HepG2 (cell line): ENCODE results near the gene CEP19. TPM values are rescaled to one million over a fixed set of nuclear protein-coding genes. Genes with fewer than 3 reads are reported as not detected.

Experiments used
- ATF4 ChIP-seq, 2 experiments: fragments of 450-650 bp in 1 of 2; sonication (generic) in 1 of 2; formaldehyde crosslinking; IDR thresholded peaks; 2 replicates each; pipeline versions ENCODE4 v1.5.0 to v1.8.0; 2020 to 2022; ENCODE audit warnings: mild to moderate bottlenecking in 1 of 2, missing genetic modification reagents in 1 of 2
- CCDC6 ChIP-seq: sonication (generic); formaldehyde crosslinking; IDR thresholded peaks from 2 replicates; pipeline ENCODE4 v1.8.1; 2022; ENCODE audit warnings: mild to moderate bottlenecking, missing genetic modification reagents, moderate library complexity
- CENPBD1 ChIP-seq: sonication (generic); formaldehyde crosslinking; IDR thresholded peaks from 2 replicates; pipeline ENCODE4 v1.8.0; 2022; ENCODE audit warnings: missing genetic modification reagents, low read depth, mild to moderate bottlenecking, borderline replicate concordance
- ELF1 ChIP-seq: sonication (generic); formaldehyde crosslinking; IDR thresholded peaks from 2 replicates; pipeline ENCODE4 v1.4.0; 2020; ENCODE audit warnings: missing genetic modification reagents
- HMG20A ChIP-seq: IDR thresholded peaks from 2 replicates; pipeline ENCODE4 v1.6.1; 2016; ENCODE audit warnings: borderline replicate concordance
- KAT2B ChIP-seq: fragments of 150-350 bp; IDR thresholded peaks from 2 replicates; pipeline ENCODE4 v1.6.1; 2014; ENCODE audit warnings: low read depth, low read length, borderline replicate concordance
- KDM6A ChIP-seq: IDR thresholded peaks from 2 replicates; pipeline ENCODE4 v1.6.1; 2016; ENCODE audit warnings: low read depth
- LCORL ChIP-seq, 2 experiments: fragments of 450-650 bp in 1 of 2; sonication (generic) in 1 of 2; formaldehyde crosslinking in 1 of 2; IDR thresholded peaks; 2 replicates each; pipeline versions ENCODE4 v1.5.0 to v1.6.1; 2017 to 2020; ENCODE audit warnings: antibody characterized with exemption in 1 of 2, missing genetic modification reagents in 1 of 2
- RARA ChIP-seq: IDR thresholded peaks from 2 replicates; pipeline ENCODE4 v1.6.1; 2016; ENCODE audit warnings: missing genetic modification reagents, missing compliant biosample characterization
- SAFB2 ChIP-seq: sonication (generic); formaldehyde crosslinking; IDR thresholded peaks from 2 replicates; pipeline ENCODE4 v1.5.1; 2020; ENCODE audit warnings: missing genetic modification reagents, low read depth, mild to moderate bottlenecking, borderline replicate concordance
- SMYD3 ChIP-seq: sonication (generic); formaldehyde crosslinking; IDR thresholded peaks from 2 replicates; pipeline ENCODE4 v1.8.1; 2023; ENCODE audit warnings: mild to moderate bottlenecking, missing genetic modification reagents
- SP4 ChIP-seq: sonication (generic); formaldehyde crosslinking; IDR thresholded peaks from 2 replicates; pipeline ENCODE4 v1.8.1; 2023; ENCODE audit warnings: mild to moderate bottlenecking, missing genetic modification reagents
- SUZ12 ChIP-seq: fragments of 150-350 bp; IDR thresholded peaks from 2 replicates; pipeline ENCODE4 v1.6.1; 2014; ENCODE audit warnings: low read depth, low read length
- TFDP2 ChIP-seq: sonication (generic); formaldehyde crosslinking; IDR thresholded peaks from 2 replicates; pipeline ENCODE4 v1.4.0; 2020; ENCODE audit warnings: missing genetic modification reagents
- ZBTB2 ChIP-seq: sonication (generic); formaldehyde crosslinking; IDR thresholded peaks from 2 replicates; pipeline ENCODE4 v1.8.0; 2022; ENCODE audit warnings: low read depth, missing genetic modification reagents
- ZFP62 ChIP-seq: sonication (generic); formaldehyde crosslinking; IDR thresholded peaks from 2 replicates; pipeline ENCODE4 v1.4.0; 2020; ENCODE audit warnings: missing genetic modification reagents
- ZMYM3 ChIP-seq: sonication (generic); formaldehyde crosslinking; IDR thresholded peaks from 2 replicates; pipeline ENCODE4 v1.5.1; 2020; ENCODE audit warnings: mild to moderate bottlenecking, missing genetic modification reagents
- ZNF224 ChIP-seq: sonication (generic); formaldehyde crosslinking; IDR thresholded peaks from 2 replicates; pipeline ENCODE4 v1.5.0; 2020; ENCODE audit warnings: mild to moderate bottlenecking, missing genetic modification reagents
- ZNF557 ChIP-seq: sonication (generic); formaldehyde crosslinking; IDR thresholded peaks from 2 replicates; pipeline ENCODE4 v1.4.0; 2020; ENCODE audit warnings: missing genetic modification reagents
- ZNF75D ChIP-seq: sonication (generic); formaldehyde crosslinking; IDR thresholded peaks from 2 replicates; pipeline ENCODE4 v1.8.1; 2023; ENCODE audit warnings: missing genetic modification reagents, mild to moderate bottlenecking, borderline replicate concordance
- ZSCAN25 ChIP-seq: sonication (generic); formaldehyde crosslinking; IDR thresholded peaks from 2 replicates; pipeline ENCODE4 v1.8.0; 2022; ENCODE audit warnings: mild to moderate bottlenecking, missing genetic modification reagents
- polyA plus RNA-seq, 8 experiments: library from polyadenylated mRNA; depleted of rRNA in 3 of 8; stranded (reverse) in 7 of 8; unstranded in 1 of 8; fragments of >200 nt; fragmentation: Illumina TruSeq in 4 of 8; extraction: Trizol in 4 of 8; gene quantifications; 2 replicates each; pipeline versions ENCODE4 v1.2.1 to v1.2.3, GENCODE V29; 2011 to 2016; ENCODE audit warnings: low read depth in 4 of 8, missing spikeins in 1 of 8, mixed read lengths in 1 of 8; ENCODE audit not compliant: insufficient read depth in 1 of 8
- total RNA-seq, 5 experiments: library from RNA; depleted of rRNA; stranded (reverse); fragments of >200 nt; fragmentation: Illumina TruSeq; extraction: Trizol; gene quantifications; 2 replicates each; pipeline ENCODE4 v1.2.3, GENCODE V29; 2016; ENCODE audit warnings: low read depth in 1 of 5
- TF ChIP-seq, protein P1 (sequence below): sonication (generic); formaldehyde crosslinking; IDR thresholded peaks from 2 replicates; pipeline ENCODE4 v1.5.0; 2020; ENCODE audit warnings: missing genetic modification reagents
- TF ChIP-seq, protein P2 (sequence below): sonication (generic); formaldehyde crosslinking; IDR thresholded peaks from 2 replicates; pipeline ENCODE4 v1.5.0; 2020; ENCODE audit warnings: mild to moderate bottlenecking, missing genetic modification reagents

CEP19 gene
- total and polyA plus RNA-seq, 2 of the 13 experiments (the other 11 are each of a cell fraction or from before 2014, with no cell fraction given) = 0.48 to 1.2 TPM

GRCh38 chr3:196754091-196754981 is 42.3 kb upstream of the CEP19 start (continued):
- TF ChIP-seq ZBTB2 (CRISPR knock-in tag) = no peak; the same call in 1 of the 2 replicates
- TF ChIP-seq ZNF557 (CRISPR knock-in tag) = no peak
- TF ChIP-seq SP4 (CRISPR knock-in tag) = no peak
- TF ChIP-seq CCDC6 = no peak
- peak; percentile 36; the same call in 1 of the 2 replicates for TF ChIP-seq ZMYM3 (CRISPR knock-in tag)
- no peak for TF ChIP-seq RARA (CRISPR knock-in tag)
- peak; percentile 24; the same call in 1 of the 2 replicates for TF ChIP-seq HMG20A (CRISPR knock-in tag)
- TF ChIP-seq ZNF75D (CRISPR knock-in tag) = no peak
- no peak for TF ChIP-seq KAT2B
- no peak for TF ChIP-seq LCORL (IDR thresholded peaks at IDR 0.05)
- peak; percentile 44; the same call in 1 of the 2 replicates for TF ChIP-seq LCORL (CRISPR knock-in tag; IDR thresholded peaks at IDR 0.05)
- TF ChIP-seq, protein P1, sequence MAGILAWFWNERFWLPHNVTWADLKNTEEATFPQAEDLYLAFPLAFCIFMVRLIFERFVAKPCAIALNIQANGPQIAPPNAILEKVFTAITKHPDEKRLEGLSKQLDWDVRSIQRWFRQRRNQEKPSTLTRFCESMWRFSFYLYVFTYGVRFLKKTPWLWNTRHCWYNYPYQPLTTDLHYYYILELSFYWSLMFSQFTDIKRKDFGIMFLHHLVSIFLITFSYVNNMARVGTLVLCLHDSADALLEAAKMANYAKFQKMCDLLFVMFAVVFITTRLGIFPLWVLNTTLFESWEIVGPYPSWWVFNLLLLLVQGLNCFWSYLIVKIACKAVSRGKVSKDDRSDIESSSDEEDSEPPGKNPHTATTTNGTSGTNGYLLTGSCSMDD = no peak
- TF ChIP-seq TFDP2 (CRISPR knock-in tag) = no peak
- no peak for TF ChIP-seq ZNF224 (CRISPR knock-in tag)
- peak; percentile 93 for TF ChIP-seq ELF1 (CRISPR knock-in tag)
- no peak for TF ChIP-seq ZFP62 (CRISPR knock-in tag)
- no peak for TF ChIP-seq ZSCAN25 (CRISPR knock-in tag)
- TF ChIP-seq CENPBD1 = no peak
- TF ChIP-seq, protein P2, sequence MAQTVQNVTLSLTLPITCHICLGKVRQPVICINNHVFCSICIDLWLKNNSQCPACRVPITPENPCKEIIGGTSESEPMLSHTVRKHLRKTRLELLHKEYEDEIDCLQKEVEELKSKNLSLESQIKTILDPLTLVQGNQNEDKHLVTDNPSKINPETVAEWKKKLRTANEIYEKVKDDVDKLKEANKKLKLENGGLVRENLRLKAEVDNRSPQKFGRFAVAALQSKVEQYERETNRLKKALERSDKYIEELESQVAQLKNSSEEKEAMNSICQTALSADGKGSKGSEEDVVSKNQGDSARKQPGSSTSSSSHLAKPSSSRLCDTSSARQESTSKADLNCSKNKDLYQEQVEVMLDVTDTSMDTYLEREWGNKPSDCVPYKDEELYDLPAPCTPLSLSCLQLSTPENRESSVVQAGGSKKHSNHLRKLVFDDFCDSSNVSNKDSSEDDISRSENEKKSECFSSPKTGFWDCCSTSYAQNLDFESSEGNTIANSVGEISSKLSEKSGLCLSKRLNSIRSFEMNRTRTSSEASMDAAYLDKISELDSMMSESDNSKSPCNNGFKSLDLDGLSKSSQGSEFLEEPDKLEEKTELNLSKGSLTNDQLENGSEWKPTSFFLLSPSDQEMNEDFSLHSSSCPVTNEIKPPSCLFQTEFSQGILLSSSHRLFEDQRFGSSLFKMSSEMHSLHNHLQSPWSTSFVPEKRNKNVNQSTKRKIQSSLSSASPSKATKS (CRISPR knock-in tag) = no peak
- no peak for TF ChIP-seq KDM6A (CRISPR knock-in tag)
- no peak for TF ChIP-seq ATF4 (CRISPR knock-in tag; IDR thresholded peaks at IDR 0.05)
- TF ChIP-seq SUZ12 = no peak
- TF ChIP-seq SAFB2 (CRISPR knock-in tag) = no peak
- no peak for TF ChIP-seq SMYD3 (CRISPR knock-in tag)
